ENCODE results near the gene SAMD1.
A peak's percentile ranks its signal among the peaks of the same experiment; 100 is the strongest.

Gene SAMD1

GRCh38 chr19:14112809-14113385, 22.3 kb upstream of the SAMD1 start:
- DNase-seq = no peak

DNA sequence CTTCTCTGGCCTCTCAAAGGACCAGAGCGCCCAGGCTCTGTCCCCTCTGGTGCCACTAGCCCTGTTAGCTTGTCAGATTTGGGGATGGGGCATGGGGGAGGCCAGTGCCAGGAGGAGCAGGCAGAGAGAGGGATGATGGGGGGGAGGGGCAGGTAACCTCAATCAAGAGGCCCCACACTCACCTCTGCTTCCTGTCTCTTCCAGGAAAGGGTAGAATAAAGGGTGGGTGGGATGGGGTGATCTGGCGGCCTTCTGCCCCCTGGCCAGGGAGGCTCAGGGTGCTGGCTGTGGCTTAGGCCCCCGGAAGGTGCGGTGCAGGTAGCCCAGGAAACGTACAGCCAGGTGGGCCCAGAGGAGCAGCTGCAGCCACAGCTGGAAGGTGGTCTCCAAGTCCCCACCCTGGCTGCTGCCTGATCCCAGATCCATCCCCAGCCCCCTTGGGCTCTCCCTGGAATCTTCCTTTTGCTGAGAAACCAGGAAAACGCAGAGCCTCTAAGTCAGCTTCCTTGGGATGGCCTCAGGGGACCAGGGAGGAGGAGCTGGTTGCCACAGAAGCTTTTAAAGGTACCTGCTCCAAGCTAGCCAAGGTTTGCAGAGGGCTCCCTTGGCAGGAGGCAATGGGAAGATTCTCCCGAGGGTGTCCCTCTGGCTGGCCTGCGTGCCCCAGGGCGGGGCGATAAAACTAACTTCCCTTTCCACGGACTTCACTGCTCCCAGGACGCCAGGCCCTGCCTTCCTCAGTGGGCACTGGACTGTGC, 21.7 kb upstream of the SAMD1 start:
- DNase-seq = no peak

GRCh38 chr19:14111486-14111885, 20.9 kb upstream of the SAMD1 start:
- no peak for DNase-seq

DNA sequence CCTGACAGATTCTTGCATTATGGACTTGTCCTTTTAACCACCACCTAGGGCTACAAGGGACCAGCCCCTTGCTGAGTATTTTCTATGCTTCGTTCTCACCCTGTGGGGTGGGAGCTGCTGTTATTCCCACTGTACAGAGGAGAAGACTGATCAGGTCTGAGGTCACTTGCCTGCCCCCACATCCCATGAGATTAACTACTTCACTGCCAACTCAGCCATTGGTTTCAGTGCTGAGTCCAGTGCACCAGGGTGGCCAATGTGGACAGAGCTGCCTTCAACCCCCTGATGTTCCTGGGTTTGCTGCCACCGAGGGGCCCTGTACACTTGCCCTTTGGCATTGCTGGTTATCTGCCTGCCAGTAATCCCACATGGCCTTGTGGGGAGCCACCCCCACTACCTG, 20.1 kb upstream of the SAMD1 start:
- no peak for DNase-seq

DNA sequence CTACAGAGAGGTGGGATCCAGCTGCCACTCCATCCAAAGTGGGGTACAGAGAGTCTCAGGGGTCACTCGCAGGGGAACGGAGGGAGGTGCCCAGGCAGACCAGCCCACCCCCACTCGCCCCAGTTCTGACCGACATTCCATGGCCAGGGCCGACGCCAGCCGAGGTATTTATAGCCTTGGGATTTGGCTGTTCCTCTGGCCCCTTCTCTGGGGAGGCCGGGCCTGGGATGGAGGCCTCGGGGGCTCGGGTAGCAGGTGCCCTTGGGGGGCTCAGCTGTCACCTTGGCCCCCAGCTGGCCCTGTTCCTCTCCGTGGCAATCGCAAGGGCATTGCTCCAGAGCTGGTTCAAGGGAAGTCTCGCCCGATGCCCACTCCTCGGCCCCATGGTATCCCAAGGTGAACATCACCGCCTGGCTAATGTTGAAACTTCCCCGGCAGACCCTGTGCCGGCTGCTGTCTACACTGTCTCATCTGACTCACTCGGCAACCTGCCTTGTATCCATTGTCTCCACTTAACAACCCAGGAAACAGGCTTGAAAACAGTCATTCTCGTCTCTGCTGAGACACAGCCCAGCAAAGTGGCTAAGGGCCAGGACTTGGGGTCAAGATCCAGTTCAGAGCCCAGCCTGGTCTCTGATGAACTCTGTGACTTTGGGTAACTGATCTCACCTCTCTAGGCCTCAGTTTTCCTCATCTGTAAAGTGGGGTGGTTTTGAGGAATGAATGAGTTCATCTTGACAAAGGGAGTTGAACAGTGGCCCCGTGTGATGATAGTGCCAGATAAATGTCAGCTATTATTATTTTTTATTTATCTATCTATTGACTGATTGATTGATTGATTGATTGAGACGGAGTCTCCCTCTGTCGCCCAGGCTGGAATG, 17.3 kb upstream of the SAMD1 start:
- no peak for DNase-seq

DNA sequence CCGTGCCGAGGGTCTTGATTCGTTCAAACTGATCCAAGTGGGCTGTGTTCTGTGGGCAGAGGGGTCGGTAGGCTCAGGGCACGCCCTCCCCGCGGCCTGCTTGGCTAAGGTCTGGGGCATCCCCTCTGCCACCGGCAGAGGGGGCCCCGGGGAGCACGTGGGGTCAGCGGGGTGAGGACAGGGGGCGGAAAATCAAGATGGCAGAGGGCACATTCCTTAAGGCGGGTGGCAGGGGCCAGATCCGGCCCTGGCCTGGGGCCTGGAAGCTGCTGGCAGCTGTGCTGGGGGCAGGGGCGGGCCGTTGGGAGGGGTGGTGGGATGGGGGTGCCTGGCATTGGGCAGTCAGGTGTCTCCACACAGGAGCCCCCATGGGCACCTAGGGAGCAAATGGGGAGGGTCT, 16.3 kb upstream of the SAMD1 start:
- DNase-seq = no peak

GRCh38 chr19:14105680-14106079, 15.1 kb upstream of the SAMD1 start:
- DNase-seq = no peak

GRCh38 chr19:14103310-14103709, 12.8 kb upstream of the SAMD1 start:
- DNase-seq = no peak

- DNase-seq = no peak
These were observed 12.2 kb upstream of the SAMD1 start for GRCh38 chr19:14102756-14103155.

- DNase-seq = no peak
These were observed 11.6 kb upstream of the SAMD1 start for GRCh38 chr19:14102102-14102696.

DNA sequence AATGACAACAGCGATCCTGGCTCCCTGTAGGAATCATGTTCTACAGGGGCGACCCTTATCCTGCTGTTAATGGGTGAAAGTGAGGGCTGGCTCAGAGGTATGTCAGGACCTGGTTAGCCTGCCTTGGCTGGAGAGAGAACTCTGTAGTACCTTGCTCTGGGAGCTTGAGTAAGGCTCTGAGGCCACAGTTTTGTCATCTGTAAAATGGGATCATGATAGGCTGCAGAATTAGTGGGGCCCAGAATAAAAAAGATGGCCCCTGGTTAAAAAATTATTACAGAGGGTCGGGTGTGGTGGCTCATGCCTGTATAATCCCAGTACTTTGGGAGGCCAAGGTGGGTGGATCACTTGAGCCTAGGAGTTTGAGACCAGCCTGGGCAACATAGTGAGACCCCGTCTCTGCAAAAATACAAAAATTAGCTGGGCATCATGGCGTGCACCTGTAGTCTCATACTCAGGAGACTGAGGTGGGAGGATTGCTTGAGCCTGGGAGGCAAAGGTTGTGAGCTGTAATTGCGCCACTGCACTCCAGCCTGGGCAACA, 10.5 kb upstream of the SAMD1 start:
- no peak for DNase-seq

GRCh38 chr19:14097532-14098151, 7.1 kb upstream of the SAMD1 start:
- DNase-seq = no peak

DNA sequence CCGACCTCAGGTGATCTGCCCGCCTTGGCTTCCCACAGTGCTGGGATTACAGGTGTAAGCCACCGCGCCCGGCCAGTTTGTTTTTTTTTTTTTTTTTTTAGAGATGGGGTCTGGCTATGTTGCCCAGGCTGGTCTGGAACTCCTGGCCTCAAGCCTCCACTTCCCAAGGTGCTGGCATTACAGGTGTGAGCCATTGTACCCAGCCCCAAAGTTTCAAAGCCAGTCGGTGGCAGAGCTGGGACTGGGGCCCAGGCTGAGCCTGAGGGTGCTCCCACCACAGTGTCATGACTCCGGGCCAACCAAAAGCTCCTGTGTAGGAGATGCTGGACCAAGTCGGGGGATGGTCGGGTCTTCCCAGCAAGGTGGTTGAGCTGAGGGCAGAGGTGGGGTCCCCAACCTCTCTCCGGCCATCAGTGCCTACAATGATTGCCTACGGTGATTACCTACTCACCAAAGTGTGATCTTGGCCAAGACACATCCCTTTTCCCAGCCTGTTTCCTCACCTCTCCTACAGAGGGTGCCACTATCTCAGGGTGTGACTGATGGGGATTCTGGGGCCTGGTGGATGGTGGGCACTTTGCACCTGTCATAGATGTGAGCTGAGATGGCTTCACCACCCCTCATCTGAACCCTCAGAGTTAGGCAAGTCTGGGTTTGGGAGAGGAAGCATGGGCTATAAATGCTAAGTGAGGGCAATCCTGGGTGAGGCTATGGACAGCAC, 5.9 kb upstream of the SAMD1 start:
- no peak for DNase-seq

DNA sequence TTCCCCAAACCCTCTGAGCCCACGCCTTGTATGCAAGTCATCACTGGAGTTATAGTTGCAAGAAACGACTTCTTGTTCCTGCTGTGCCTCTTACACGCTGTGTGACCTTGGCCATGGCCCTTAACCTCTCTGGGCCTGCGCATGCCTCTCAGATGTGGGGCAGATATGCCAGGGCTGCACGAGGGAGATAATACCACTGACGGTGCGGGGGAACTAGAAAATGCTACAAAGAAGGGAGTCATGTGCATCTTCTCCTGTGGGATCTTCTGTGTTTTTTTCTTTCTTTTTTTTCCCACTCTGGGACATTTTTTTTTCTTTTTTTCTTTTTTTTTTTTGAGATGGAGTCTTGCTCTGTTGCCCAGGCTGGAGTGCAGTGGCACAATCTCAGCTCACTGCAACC, 4.3 kb upstream of the SAMD1 start:
- no peak for DNase-seq

- no peak for DNase-seq
These were observed 2.7 kb upstream of the SAMD1 start for GRCh38 chr19:14093117-14093823.

DNA sequence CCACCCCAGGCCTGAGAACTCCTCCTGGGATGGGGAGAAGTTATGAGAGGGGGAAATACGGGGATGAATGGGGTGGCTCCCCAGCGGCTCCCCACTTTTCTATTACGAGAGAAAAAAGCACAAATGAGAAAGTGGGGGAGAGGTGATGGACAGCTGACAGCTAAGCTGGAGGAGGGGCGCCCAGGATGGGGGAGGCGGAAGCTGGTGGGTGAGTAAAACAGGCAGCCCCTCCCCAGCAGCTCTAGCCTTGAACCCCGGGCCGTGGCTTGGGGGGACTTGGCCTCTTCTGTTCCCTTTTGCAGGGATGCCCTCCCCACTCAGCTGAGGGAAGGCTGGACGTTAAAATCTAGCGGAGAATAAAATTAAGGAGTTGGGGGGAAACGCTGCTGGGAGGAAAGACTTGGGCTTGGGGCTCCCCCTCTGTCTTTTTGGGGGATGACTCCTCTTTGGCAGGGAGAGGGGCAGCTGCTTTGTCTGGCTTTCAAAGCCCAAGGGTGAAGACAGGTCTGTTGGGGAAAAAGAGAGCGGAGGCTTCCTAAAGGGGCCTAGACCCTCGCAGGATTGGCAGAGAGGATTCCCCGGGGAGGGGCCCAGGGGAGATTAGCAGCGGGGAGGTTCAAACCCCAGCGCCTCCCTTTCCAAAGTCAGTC, 1.4 kb upstream of the SAMD1 start:
- DNase-seq = no peak

DNA sequence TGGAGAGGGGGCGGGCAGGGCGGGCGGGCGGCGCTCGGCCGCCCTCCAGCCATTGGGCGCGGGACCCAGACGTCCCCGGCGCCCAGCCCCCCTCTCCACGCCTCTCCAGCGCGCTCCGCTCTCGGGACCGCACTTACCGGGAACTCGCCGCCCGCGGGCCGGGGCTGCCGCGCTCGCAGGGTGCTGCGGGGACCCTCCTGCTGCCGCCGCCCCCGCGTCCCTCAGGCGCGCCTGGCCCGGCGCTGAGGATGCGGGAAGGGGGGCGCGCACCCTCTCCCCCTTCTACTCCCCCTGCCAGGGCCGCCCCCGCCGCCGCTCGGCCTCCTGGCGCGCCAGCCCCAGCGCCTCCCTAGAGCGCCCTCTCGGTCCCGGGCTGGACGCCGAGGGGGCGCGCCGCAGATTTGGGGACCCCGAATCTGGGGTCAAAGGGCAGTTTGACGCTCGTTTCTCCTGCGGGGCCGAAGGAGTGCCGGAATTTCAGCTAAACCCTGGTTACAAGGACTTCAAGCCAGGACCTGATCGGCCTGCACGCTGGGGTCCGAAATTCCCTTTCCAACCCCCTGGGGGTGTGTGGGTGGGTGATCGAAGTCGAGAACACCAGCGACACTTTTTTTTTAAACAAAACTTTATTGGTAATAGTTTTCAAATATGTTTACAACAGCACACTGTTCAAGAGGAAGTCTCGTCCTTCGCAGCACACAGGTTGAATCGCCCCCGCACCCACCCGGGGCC, 696 bp upstream of the SAMD1 start:
- DNase-seq = peak; percentile 88

GRCh38 chr19:14089662-14090508, 666 bp downstream of the SAMD1 start:
- DNase-seq = peak; percentile 80

DNA sequence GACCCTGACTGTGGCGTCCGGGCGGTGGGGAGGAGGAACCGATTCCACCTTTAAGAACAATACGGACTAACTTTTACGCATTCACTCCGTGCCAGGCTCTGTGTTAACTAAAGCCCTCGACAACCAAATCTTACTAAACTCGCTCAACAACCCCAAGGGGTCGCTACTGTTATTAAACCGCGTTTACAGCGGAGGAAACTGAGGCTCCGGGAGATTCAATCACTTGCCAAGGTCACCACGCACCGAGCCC, 1.2 kb downstream of the SAMD1 start:
- DNase-seq = no peak
